Left ventricle myocardium inferior (tissue), 1 donor: ENCODE data around the gene DIABLO. TPM values are rescaled to one million over a fixed set of nuclear protein-coding genes. Genes with fewer than 3 reads are reported as not detected.

Source experiments
- DNase-seq: peaks from one replicate; pipeline ENCODE4 v3.0.0-alpha.2; 2020
- H3K27ac ChIP-seq: fragments of 200-600 bp; replicated peaks from 2 replicates; pipeline ENCODE4 v1.8.0; 2021
- H3K27me3 ChIP-seq: fragments of 200-600 bp; 2 replicates; pipeline ENCODE4 v1.8.0; 2021; ENCODE audit warnings: low read depth
- H3K36me3 ChIP-seq: fragments of 200-600 bp; 2 replicates; pipeline ENCODE4 v1.8.0; 2021
- H3K4me1 ChIP-seq: fragments of 200-600 bp; 2 replicates; pipeline ENCODE4 v1.8.0; 2021
- H3K4me3 ChIP-seq: fragments of 200-600 bp; 2 replicates; pipeline ENCODE4 v1.8.0; 2021; ENCODE audit warnings: mild to moderate bottlenecking, moderate library complexity
- H3K9me3 ChIP-seq: fragments of 200-600 bp; replicated peaks from 2 replicates; pipeline ENCODE4 v1.8.0; 2021
- intact Hi-C: fragments of 100-400 bp; cut with micrococcal nuclease; formaldehyde crosslinking; loops from one replicate; pipeline ENCODE4 v1.11.0; 2022
- total RNA-seq: library from RNA; stranded (reverse); fragmentation: NEBNext Ultra II Directional; extraction: Animal tissue kit (Norgen Biotek cat#: 25700); gene quantifications from one replicate; pipeline ENCODE4 v1.2.1, GENCODE V29; 2021
- TF ChIP-seq, protein P1 (sequence below): fragments of 200-600 bp; IDR thresholded peaks from 2 replicates; pipeline ENCODE4 v1.8.0; 2021; ENCODE audit warnings: antibody characterized with exemption, mild to moderate bottlenecking, borderline replicate concordance
- donor health status: DM: no; HTN: yes; CAD: no; lungs with severe emphysema.

The DIABLO gene
- total RNA-seq, 1 donor from 2014 or later, result 29.7 TPM

DNA sequence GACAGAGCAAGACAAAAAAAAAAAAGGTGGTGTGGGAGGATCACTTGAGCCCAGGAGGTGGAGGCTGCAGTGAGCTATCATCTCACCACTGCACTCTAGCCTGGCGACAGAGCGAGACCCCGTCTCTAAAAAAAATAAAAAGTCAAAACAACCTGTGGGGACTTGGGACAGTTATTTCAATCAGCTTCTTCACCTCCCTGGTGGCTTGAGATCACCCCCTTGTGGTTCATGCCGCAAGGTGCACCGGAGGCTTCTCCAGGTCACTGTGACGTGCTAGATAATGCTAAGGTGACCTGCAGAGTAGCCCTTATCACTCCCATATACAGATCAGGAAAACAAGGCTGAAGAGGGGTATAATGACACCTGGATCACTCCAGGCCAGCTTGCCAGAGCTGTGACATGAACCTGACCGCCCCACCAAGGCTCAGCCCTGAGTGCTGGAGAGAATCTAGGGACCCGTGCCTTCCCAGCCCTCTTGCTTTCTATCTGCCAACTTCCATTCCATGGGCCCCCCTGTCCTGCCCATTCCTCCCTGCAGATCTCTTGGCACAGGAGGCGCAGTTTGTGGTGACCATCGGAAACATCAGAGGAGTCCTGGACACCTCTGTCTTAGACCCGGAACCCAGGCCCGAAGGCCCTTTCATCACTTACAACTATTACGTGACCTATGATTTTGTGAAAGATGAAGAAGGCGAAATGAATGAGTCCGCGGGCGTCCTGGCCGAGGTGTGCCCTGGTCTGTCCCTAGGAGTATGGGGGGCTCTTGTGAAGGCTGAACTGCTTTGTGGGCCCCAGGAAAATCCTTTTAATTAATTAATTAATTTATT lies 34.8 kb downstream of the DIABLO start:
- Histone ChIP-seq H3K4me3 (no peak overlapping the region), H3K36me3 (no peaks in the 10 kb centered on the region), H3K27me3 (peaks cover 19% of the 10 kb centered on the region), H3K27ac (no peak overlapping the region), H3K9me3 (peaks cover 11% of the 10 kb centered on the region), H3K4me1 (no peaks in the 10 kb centered on the region)
- TF ChIP-seq, protein P1, sequence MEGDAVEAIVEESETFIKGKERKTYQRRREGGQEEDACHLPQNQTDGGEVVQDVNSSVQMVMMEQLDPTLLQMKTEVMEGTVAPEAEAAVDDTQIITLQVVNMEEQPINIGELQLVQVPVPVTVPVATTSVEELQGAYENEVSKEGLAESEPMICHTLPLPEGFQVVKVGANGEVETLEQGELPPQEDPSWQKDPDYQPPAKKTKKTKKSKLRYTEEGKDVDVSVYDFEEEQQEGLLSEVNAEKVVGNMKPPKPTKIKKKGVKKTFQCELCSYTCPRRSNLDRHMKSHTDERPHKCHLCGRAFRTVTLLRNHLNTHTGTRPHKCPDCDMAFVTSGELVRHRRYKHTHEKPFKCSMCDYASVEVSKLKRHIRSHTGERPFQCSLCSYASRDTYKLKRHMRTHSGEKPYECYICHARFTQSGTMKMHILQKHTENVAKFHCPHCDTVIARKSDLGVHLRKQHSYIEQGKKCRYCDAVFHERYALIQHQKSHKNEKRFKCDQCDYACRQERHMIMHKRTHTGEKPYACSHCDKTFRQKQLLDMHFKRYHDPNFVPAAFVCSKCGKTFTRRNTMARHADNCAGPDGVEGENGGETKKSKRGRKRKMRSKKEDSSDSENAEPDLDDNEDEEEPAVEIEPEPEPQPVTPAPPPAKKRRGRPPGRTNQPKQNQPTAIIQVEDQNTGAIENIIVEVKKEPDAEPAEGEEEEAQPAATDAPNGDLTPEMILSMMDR, result peak; percentile 79
- intact Hi-C loops, result no loop called here
- DNase-seq, result peak; percentile 48

DNA sequence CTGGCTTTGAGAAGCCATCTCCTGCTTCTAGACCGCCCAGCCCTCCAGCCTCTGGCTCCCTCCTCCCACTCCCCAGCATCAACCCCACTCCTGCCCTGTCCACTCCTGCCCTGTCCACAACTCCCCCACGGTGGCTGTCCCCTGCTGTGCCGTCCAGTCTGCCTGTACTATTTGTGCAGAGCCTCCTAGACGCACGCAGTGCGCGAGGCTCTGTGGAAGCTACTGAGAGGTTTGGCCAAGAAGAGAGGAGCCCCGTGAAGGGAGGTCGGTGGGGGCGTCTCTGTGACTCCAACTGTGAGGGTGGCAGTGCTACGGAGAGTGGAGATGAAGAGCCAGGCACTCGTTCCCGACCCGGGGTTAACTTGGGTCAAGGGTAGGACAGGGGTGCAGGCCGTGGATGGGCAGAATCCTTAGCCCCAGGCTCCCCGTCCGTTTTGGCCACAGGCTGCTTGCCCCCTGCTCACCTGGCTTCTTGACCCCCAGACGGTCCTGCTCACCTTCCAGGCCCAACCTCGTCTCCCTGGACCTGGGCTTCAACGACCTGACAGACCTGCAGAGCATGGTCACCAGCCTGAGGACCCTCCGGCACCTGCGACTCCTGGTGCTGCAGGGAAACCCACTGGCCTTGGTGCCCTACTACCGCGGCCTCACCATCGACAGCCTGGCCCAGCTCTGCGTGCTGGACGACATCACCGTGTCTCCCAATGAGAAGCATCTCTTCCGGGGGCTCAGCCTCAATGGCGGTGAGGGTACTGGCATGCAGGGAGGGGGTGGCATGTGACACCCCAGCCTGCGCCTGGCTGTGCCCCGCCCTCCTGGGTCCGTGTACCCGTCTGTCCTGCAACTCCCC lies 36.0 kb downstream of the DIABLO start:
- Histone ChIP-seq H3K4me1 (no peaks in the 10 kb centered on the region), H3K27ac (no peak overlapping the region), H3K27me3 (peaks cover 19% of the 10 kb centered on the region), H3K4me3 (no peak overlapping the region), H3K36me3 (no peaks in the 10 kb centered on the region), H3K9me3 (peaks cover under 1% of the 10 kb centered on the region)
- no peak for DNase-seq
- intact Hi-C loops, result no loop called here
- TF ChIP-seq, protein P1, result no peak

DNA sequence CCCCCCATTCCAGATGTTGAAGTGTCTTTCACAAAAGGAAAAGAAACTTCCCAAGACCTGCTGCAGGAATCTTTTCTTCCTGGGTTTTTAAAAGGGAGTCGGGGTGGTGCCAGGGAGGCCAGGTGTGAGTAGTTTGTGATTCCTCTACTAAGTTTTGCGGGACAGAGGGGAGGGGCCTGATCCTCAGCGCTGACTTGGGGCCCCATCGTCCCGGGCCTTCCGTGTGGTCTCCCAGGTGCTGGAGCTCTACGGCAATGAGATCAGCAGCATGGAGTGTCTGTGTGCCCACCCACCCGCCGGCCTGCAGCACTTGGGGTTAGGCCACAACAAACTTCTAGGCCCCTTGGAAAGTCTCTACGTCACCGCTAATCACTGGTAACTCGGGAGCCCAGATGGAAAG lies 38.4 kb downstream of the DIABLO start:
- H3K36me3 ChIP-seq, result no peaks in the 10 kb centered on the region
- H3K4me3 ChIP-seq, result no peak overlapping the region
- H3K27me3 ChIP-seq, result peaks cover 33% of the 10 kb centered on the region
- TF ChIP-seq, protein P1, result no peak
- intact Hi-C loops, result no loop called here
- no peak for DNase-seq
- H3K9me3 ChIP-seq, result no peaks in the 10 kb centered on the region
- H3K27ac ChIP-seq, result no peak overlapping the region
- peaks cover 8% of the 10 kb centered on the region for H3K4me1 ChIP-seq

DNA sequence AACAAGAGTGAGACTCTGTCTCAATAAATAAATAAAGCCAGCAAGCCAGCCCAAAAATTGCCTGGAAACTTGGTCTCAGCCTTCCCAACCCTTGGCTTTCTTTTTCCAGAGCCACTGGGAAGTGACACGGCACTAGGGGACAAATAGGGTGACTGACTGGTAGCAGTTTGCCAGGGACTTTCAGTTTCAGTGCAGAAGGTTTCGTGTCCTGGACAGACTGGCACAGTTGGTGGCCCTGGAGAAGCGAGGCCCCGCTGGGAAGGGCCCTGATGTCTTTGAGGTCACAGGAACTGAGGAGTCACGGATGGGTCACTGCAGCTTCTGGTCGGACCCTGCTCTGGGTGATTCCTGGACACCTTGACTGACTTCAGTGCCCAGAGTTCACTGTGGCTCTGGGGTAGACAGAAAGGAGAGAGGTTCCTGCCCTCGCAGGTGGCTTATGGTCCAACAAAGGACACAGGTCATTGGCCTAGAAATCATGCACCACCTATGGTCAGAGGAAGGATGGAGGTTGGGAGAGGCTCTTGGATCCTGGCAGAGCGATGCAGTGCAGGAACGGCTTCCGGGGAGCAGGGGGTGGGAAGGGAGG lies 40.3 kb downstream of the DIABLO start:
- intact Hi-C loops, result no loop called here

DNA sequence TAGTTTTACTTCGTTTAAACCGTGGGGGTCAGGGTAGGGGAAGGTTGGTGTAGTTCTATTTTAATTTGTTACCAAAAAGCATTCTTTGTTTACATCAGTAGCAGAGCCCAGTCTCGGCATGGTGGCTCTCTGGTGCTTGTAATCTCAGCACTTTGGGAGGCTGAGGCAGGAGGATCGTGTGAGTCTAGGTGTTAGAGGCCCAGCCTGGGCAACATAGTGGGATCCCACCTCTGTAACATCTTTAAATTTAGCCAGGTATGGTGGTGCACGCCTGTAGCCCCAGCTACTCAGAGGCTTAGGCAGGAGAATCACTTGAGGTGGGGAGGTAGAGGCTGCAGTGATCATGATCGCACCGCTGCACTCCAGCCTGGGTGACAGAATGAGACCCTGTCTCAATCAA lies 40.8 kb downstream of the DIABLO start:
- DNase-seq, result no peak
- Histone ChIP-seq H3K27me3 (peaks cover 35% of the 10 kb centered on the region), H3K4me3 (no peak overlapping the region), H3K27ac (no peak overlapping the region), H3K9me3 (no peaks in the 10 kb centered on the region), H3K4me1 (peaks cover 8% of the 10 kb centered on the region), H3K36me3 (no peaks in the 10 kb centered on the region)
- intact Hi-C loops, result no loop called here
- TF ChIP-seq, protein P1, result no peak

More for the DNA sequence above, 40.3 kb downstream of the DIABLO start:
- TF ChIP-seq, protein P1, result no peak
- Histone ChIP-seq H3K27me3 (peaks cover 38% of the 10 kb centered on the region), H3K36me3 (no peaks in the 10 kb centered on the region), H3K4me1 (peaks cover 8% of the 10 kb centered on the region), H3K4me3 (no peak overlapping the region), H3K27ac (no peak overlapping the region), H3K9me3 (no peaks in the 10 kb centered on the region)
- DNase-seq, result no peak
